D721Med (cell line): ENCODE measurements around the gene ASPG.
A peak's percentile ranks its signal among the peaks of the same experiment; 100 is the strongest.

Source experiments
- DNase-seq: peaks from one replicate; pipeline ENCODE4 v3.0.0; 2011; ENCODE audit warnings: low spot score; ENCODE audit not compliant: insufficient read length
- FAIRE-seq: peaks from 2 replicates; lab custom pipeline; 2011; peaks lifted over from hg19 to GRCh38; lab: Jason Lieb, UNC
- CTCF ChIP-seq: IDR thresholded peaks from 2 replicates; pipeline ENCODE4 v1.5.1; 2012; ENCODE audit warnings: mild to moderate bottlenecking, control low read depth; ENCODE audit not compliant: insufficient read depth; ENCODE audit errors: missing control alignments

ASPG gene

GRCh38 chr14:104073764-104074163 is 11.7 kb upstream of the ASPG start:
- FAIRE-seq: no peak
- no peak for TF ChIP-seq CTCF
- DNase-seq: no peak

- peak; percentile 87 for FAIRE-seq
- no peak for DNase-seq
- peak; percentile 72 for TF ChIP-seq CTCF
These were observed 9.9 kb upstream of the ASPG start for GRCh38 chr14:104075530-104076151.

- FAIRE-seq (no peak), DNase-seq (no peak)
These were observed 8.8 kb upstream of the ASPG start for GRCh38 chr14:104076743-104077142.

GRCh38 chr14:104078031-104078455 is 7.5 kb upstream of the ASPG start:
- TF ChIP-seq CTCF: peak; percentile 100
- FAIRE-seq (peak; percentile 73), DNase-seq (peak; percentile 92)

More at GRCh38 chr14:104076743-104077142, 8.8 kb upstream of the ASPG start:
- no peak for TF ChIP-seq CTCF

GRCh38 chr14:104080376-104081260 is 4.9 kb upstream of the ASPG start:
- TF ChIP-seq CTCF: no peak
- DNase-seq (no peak), FAIRE-seq (no peak)

GRCh38 chr14:104081261-104081835 is 4.2 kb upstream of the ASPG start:
- no peak for TF ChIP-seq CTCF
- FAIRE-seq: no peak

More at GRCh38 chr14:104081261-104081835, 4.2 kb upstream of the ASPG start:
- no peak for DNase-seq
